Smooth muscle cell (in vitro differentiated cells): ENCODE measurements around the gene PTPN3. TPM values are rescaled to one million over a fixed set of nuclear protein-coding genes. Genes with fewer than 3 reads are reported as not detected.

Experiments used
- DNase-seq: peaks from one replicate; lab custom pipeline; 2025; ENCODE audit not compliant: unreplicated experiment; lab: John Stamatoyannopoulos, UW
- H2AFZ ChIP-seq: fragments of 200-600 bp; sonication (generic); 2 replicates; pipeline ENCODE4 v1.6.0; 2016; ENCODE audit warnings: antibody characterized with exemption, low read depth, mild to moderate bottlenecking
- H3F3A ChIP-seq: fragments of 200-600 bp; sonication (generic); 2 replicates; pipeline ENCODE4 v1.6.0; 2017; ENCODE audit warnings: antibody characterized with exemption, low read depth
- H3K27ac ChIP-seq: fragments of 200-600 bp; sonication (generic); 2 replicates; pipeline ENCODE4 v1.5.1; 2016; ENCODE audit warnings: low read depth, mild to moderate bottlenecking
- H3K27me3 ChIP-seq: fragments of 200-600 bp; sonication (generic); 2 replicates; pipeline ENCODE4 v1.6.1; 2016; ENCODE audit warnings: low read depth, mild to moderate bottlenecking
- H3K36me3 ChIP-seq: fragments of 200-600 bp; sonication (generic); 2 replicates; pipeline ENCODE4 v1.5.1; 2016; ENCODE audit warnings: low read depth
- H3K4me1 ChIP-seq: fragments of 200-600 bp; sonication (generic); 2 replicates; pipeline ENCODE4 v1.5.1; 2016; ENCODE audit warnings: low read depth
- H3K4me2 ChIP-seq: fragments of 200-600 bp; sonication (generic); 2 replicates; pipeline ENCODE4 v1.6.0; 2016; ENCODE audit warnings: mild to moderate bottlenecking
- H3K4me3 ChIP-seq: fragments of 200-600 bp; sonication (generic); 2 replicates; pipeline ENCODE4 v1.5.1; 2016; ENCODE audit warnings: mild to moderate bottlenecking
- H3K79me2 ChIP-seq: fragments of 200-600 bp; sonication (generic); 2 replicates; pipeline ENCODE4 v1.6.0; 2016; ENCODE audit warnings: low read depth, mild to moderate bottlenecking
- H3K9ac ChIP-seq: fragments of 200-600 bp; sonication (generic); 2 replicates; pipeline ENCODE4 v1.6.0; 2016; ENCODE audit warnings: low read depth
- H3K9me3 ChIP-seq: fragments of 200-600 bp; sonication (generic); replicated peaks from 2 replicates; pipeline ENCODE4 v1.5.1; 2016; ENCODE audit warnings: low read depth
- H4K20me1 ChIP-seq: fragments of 200-600 bp; sonication (generic); 2 replicates; pipeline ENCODE4 v1.6.0; 2016; ENCODE audit warnings: low read depth
- WGBS: methylation state at CpG from one replicate; pipeline ENCODE4 v1.1.7; 2016; ENCODE audit warnings: low lambda C conversion rate; 5-methylcytosine and 5-hydroxymethylcytosine counted together
- polyA plus RNA-seq: library from polyadenylated mRNA; unstranded; fragments of >200 nt; fragmentation: Nextera tagmentation; extraction: Ambion mirVana; gene quantifications from 2 replicates; pipeline ENCODE4 v1.2.1, GENCODE V29; 2016
- total RNA-seq: library from RNA; depleted of rRNA; stranded (reverse); fragments of >200 nt; gene quantifications from 2 replicates; pipeline ENCODE4 v1.2.3, GENCODE V29; 2014
- TF ChIP-seq, protein P1 (sequence below): fragments of 200-600 bp; sonication (generic); IDR thresholded peaks from 2 replicates; pipeline ENCODE4 v1.5.1; 2017; ENCODE audit warnings: borderline replicate concordance, mild to moderate bottlenecking, antibody characterized with exemption; ENCODE audit not compliant: insufficient read depth, poor library complexity, severe bottlenecking

Gene PTPN3
- total and polyA plus RNA-seq, 2 experiments from 2014 or later = 2.2 to 5.5 TPM

- Histone ChIP-seq H3K9ac (no peak overlapping the region), H3K27me3 (no peaks in the 10 kb centered on the region), H3K9me3 (no peaks in the 10 kb centered on the region), H3K36me3 (no peaks in the 10 kb centered on the region), H4K20me1 (no peaks in the 10 kb centered on the region), H3K27ac (no peak overlapping the region), H3K4me2 (no peak overlapping the region), H3K79me2 (no peaks in the 10 kb centered on the region), H2AFZ (no peak overlapping the region), H3F3A (no peaks in the 10 kb centered on the region), H3K4me3 (no peak overlapping the region), H3K4me1 (no peaks in the 10 kb centered on the region)
- 93% methylated on average over 6 of the region's 6 CpGs for WGBS
- DNase-seq = no peak
- TF ChIP-seq, protein P1, sequence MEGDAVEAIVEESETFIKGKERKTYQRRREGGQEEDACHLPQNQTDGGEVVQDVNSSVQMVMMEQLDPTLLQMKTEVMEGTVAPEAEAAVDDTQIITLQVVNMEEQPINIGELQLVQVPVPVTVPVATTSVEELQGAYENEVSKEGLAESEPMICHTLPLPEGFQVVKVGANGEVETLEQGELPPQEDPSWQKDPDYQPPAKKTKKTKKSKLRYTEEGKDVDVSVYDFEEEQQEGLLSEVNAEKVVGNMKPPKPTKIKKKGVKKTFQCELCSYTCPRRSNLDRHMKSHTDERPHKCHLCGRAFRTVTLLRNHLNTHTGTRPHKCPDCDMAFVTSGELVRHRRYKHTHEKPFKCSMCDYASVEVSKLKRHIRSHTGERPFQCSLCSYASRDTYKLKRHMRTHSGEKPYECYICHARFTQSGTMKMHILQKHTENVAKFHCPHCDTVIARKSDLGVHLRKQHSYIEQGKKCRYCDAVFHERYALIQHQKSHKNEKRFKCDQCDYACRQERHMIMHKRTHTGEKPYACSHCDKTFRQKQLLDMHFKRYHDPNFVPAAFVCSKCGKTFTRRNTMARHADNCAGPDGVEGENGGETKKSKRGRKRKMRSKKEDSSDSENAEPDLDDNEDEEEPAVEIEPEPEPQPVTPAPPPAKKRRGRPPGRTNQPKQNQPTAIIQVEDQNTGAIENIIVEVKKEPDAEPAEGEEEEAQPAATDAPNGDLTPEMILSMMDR = no peak
Measured at GRCh38 chr9:109399258-109399767, 98.8 kb downstream of the PTPN3 start.

GRCh38 chr9:109391176-109391575, 106.9 kb downstream of the PTPN3 start:
- H3K4me1 ChIP-seq = no peaks in the 10 kb centered on the region
- no peak overlapping the region for H3K9ac ChIP-seq
- H3K4me2 ChIP-seq = no peak overlapping the region
- H3K9me3 ChIP-seq = no peaks in the 10 kb centered on the region
- H3K79me2 ChIP-seq = no peaks in the 10 kb centered on the region
- no peak overlapping the region for H3K27ac ChIP-seq
- H3K36me3 ChIP-seq = no peaks in the 10 kb centered on the region
- H3K27me3 ChIP-seq = no peaks in the 10 kb centered on the region
- H2AFZ ChIP-seq = no peak overlapping the region
- DNase-seq = no peak
- H3F3A ChIP-seq = no peaks in the 10 kb centered on the region
- H3K4me3 ChIP-seq = no peak overlapping the region
- no peaks in the 10 kb centered on the region for H4K20me1 ChIP-seq
- 83% methylated on average over 10 of the region's 10 CpGs for WGBS
- TF ChIP-seq, protein P1 = no peak

DNA sequence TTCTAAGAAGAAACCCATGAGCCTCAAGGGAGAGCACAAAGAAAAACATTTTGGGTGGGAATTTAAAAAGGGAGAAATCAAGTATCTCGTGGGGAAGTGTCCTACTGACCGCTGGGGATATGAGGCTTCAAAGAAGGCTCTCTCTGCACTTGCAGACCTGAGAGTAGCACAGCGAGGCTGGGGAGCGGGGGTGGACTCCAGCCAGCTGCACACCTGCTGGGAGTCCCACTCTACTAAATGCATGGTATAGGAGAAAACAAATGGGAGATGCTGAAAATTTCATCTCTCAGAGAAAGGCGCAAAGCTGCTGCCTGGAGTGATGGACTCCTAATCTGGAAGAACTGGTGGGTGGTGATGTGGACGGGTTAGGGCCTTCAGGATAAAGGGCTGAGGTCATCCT, 110.3 kb downstream of the PTPN3 start:
- Histone ChIP-seq H3K9me3 (no peaks in the 10 kb centered on the region), H3K27ac (no peak overlapping the region), H3K4me1 (no peaks in the 10 kb centered on the region), H4K20me1 (no peaks in the 10 kb centered on the region), H3K79me2 (no peaks in the 10 kb centered on the region), H3K36me3 (no peaks in the 10 kb centered on the region), H3F3A (no peaks in the 10 kb centered on the region), H2AFZ (no peak overlapping the region), H3K4me3 (no peak overlapping the region), H3K27me3 (no peaks in the 10 kb centered on the region), H3K4me2 (no peak overlapping the region), H3K9ac (no peak overlapping the region)
- DNase-seq = no peak
- 91% methylated on average over 6 of the region's 6 CpGs for WGBS
- TF ChIP-seq, protein P1 = no peak

GRCh38 chr9:109387206-109387605, 110.9 kb downstream of the PTPN3 start:
- no peaks in the 10 kb centered on the region for H3K27me3 ChIP-seq
- no peak overlapping the region for H3K4me3 ChIP-seq
- H3K9ac ChIP-seq = no peak overlapping the region
- whole genome bisulfite sequencing = 22% methylated on average over 3 of the region's 3 CpGs
- no peaks in the 10 kb centered on the region for H3K79me2 ChIP-seq
- H3K9me3 ChIP-seq = no peaks in the 10 kb centered on the region
- H2AFZ ChIP-seq = no peak overlapping the region
- no peaks in the 10 kb centered on the region for H3K36me3 ChIP-seq
- no peaks in the 10 kb centered on the region for H3K4me1 ChIP-seq
- H3F3A ChIP-seq = no peaks in the 10 kb centered on the region
- no peaks in the 10 kb centered on the region for H4K20me1 ChIP-seq
- DNase-seq = no peak
- no peak overlapping the region for H3K27ac ChIP-seq
- H3K4me2 ChIP-seq = no peak overlapping the region
- TF ChIP-seq, protein P1 = no peak
